Renal cortex interstitium (tissue), 15 donors: Measurements from ENCODE around the gene CHST13. TPM values are rescaled to one million over a fixed set of nuclear protein-coding genes. Genes with fewer than 3 reads are reported as not detected.

ENCODE experiments used
- DNase-seq, 11 donors: peaks; one replicate each; pipeline ENCODE4 v3.0.0-alpha.2; 2013; ENCODE audit warnings: low read depth in 9 of 11, low spot score in 4 of 11; ENCODE audit errors: extremely low read depth in 1 of 11
- long read RNA-seq, 16 experiments: transcript quantifications; one replicate each; lab custom pipeline, GENCODE V29; 2026
- polyA plus RNA-seq, 3 donors: library from polyadenylated mRNA; unstranded; fragments of 120-200 nt; gene quantifications; one replicate each; pipeline ENCODE4 v1.2.1, GENCODE V29; 2013; ENCODE audit not compliant: insufficient read length in 3 of 3

The CHST13 gene, protein sequence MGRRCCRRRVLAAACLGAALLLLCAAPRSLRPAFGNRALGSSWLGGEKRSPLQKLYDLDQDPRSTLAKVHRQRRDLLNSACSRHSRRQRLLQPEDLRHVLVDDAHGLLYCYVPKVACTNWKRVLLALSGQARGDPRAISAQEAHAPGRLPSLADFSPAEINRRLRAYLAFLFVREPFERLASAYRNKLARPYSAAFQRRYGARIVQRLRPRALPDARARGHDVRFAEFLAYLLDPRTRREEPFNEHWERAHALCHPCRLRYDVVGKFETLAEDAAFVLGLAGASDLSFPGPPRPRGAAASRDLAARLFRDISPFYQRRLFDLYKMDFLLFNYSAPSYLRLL
- 1 to 10 TPM; 4.5 to 9.7 (median 7.4) TPM for polyA plus RNA-seq
- long read RNA-seq, donor 1, partial matches to known transcripts: 0 of 3 reads
- long read RNA-seq, donor 1, other reads (novel, unspliced or antisense): 0 of 3 reads
- long read RNA-seq, donor 2, partial matches to known transcripts: 0 of 3 reads
- long read RNA-seq, donor 2, other reads (novel, unspliced or antisense): 0 of 3 reads
- long read RNA-seq, donor 3, transcript CHST13-201 (3 exons, 1,789 nt): major isoform, 7 of 7 reads
- long read RNA-seq, donor 3, partial matches to known transcripts: 0 of 7 reads
- long read RNA-seq, donor 3, other reads (novel, unspliced or antisense): 0 of 7 reads
- long read RNA-seq, donor 4, partial matches to known transcripts: 0 of 2 reads
- long read RNA-seq, donor 4, other reads (novel, unspliced or antisense): 0 of 2 reads
- long read RNA-seq, donor 5: 0 reads
- long read RNA-seq, donor 6, transcript CHST13-201 (3 exons, 1,789 nt): major isoform, 7 of 7 reads
- long read RNA-seq, donor 6, partial matches to known transcripts: 0 of 7 reads
- long read RNA-seq, donor 6, other reads (novel, unspliced or antisense): 0 of 7 reads
- long read RNA-seq, donor 7, partial matches to known transcripts: 0 of 4 reads
- long read RNA-seq, donor 7, other reads (novel, unspliced or antisense): 0 of 4 reads
- long read RNA-seq, donor 8, transcript CHST13-201 (3 exons, 1,789 nt): major isoform, 9 of 9 reads
- long read RNA-seq, donor 8, partial matches to known transcripts: 0 of 9 reads
- long read RNA-seq, donor 8, other reads (novel, unspliced or antisense): 0 of 9 reads
- long read RNA-seq, donor 9, partial matches to known transcripts: 0 of 4 reads
- long read RNA-seq, donor 9, other reads (novel, unspliced or antisense): 0 of 4 reads
- long read RNA-seq, donor 10, partial matches to known transcripts: 0 of 3 reads
- long read RNA-seq, donor 10, other reads (novel, unspliced or antisense): 0 of 3 reads
- long read RNA-seq, donor 11, transcript CHST13-201 (3 exons, 1,789 nt): major isoform, 6 of 6 reads
- long read RNA-seq, donor 11, partial matches to known transcripts: 0 of 6 reads
- long read RNA-seq, donor 11, other reads (novel, unspliced or antisense): 0 of 6 reads
- long read RNA-seq, donor 12, partial matches to known transcripts: 0 of 1 reads
- long read RNA-seq, donor 12, other reads (novel, unspliced or antisense): 0 of 1 reads
- long read RNA-seq, donor 13, transcript CHST13-201 (3 exons, 1,789 nt): major isoform, 8 of 8 reads
- long read RNA-seq, donor 13, partial matches to known transcripts: 0 of 8 reads
- long read RNA-seq, donor 13, other reads (novel, unspliced or antisense): 0 of 8 reads
- long read RNA-seq, donor 14, partial matches to known transcripts: 0 of 3 reads
- long read RNA-seq, donor 14, other reads (novel, unspliced or antisense): 0 of 3 reads
- long read RNA-seq, donor 15, partial matches to known transcripts: 0 of 1 reads
- long read RNA-seq, donor 15, other reads (novel, unspliced or antisense): 0 of 1 reads
- long read RNA-seq, donor 16, transcript CHST13-201 (3 exons, 1,789 nt): major isoform, 13 of 13 reads
- long read RNA-seq, donor 16, partial matches to known transcripts: 0 of 13 reads
- long read RNA-seq, donor 16, other reads (novel, unspliced or antisense): 0 of 13 reads

GRCh38 chr3:126523745-126524428 is at the start of gene CHST13:
Gene CHST13, plus strand, starts transcription at chr3:126524155. Its CDS starts 178 bp downstream, at chr3:126524333.
- DNase-seq: peak in 4 of 11 donors; percentile 29 to 46 (median 36)

DNA sequence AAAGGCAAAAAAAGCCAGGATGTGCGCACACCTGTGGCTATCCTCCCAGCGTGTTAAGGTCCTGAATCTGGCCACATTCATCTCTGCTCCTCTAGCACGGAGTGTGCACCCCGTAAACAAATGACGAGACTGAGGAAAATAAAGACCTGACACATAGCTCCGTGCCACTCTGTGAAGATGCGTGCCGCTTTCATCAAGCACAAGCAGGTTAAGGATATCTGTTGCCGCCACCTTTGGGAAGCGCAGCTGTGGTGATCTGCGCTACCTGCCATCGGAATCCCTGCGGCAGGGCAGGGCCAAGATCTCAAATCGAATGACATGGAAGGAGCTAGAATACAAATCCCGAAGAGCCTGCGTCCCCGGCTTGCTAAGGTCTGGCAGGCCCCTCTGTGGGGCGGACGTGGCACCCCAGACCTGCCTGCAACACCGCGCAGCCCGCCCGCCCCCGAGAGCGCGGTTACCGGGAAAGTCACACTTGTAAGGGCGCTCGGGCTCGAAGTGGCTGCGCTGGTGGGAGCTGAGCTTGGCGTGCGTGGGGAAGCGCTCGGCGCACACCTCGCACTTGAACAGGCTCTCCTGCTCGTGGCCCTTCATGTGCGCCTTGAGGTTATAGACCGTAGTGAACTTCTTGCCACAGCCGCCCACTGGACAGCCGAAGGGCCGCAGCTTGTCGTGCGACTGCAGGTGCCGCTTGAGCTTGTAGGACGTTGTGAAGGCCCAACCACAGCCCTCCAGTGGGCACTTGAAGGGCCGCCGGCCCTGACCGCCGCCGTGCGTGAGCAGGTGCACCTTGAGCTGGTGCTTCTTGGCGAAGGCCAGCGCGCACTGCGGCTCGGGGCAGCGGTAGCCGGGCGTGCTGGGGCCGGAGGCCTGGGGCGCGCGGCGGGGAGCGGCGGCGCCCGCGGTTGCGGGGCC is 49.2 kb upstream of the CHST13 start:
- DNase-seq: peak in 2 of 11 donors; percentile 17 to 39

DNA sequence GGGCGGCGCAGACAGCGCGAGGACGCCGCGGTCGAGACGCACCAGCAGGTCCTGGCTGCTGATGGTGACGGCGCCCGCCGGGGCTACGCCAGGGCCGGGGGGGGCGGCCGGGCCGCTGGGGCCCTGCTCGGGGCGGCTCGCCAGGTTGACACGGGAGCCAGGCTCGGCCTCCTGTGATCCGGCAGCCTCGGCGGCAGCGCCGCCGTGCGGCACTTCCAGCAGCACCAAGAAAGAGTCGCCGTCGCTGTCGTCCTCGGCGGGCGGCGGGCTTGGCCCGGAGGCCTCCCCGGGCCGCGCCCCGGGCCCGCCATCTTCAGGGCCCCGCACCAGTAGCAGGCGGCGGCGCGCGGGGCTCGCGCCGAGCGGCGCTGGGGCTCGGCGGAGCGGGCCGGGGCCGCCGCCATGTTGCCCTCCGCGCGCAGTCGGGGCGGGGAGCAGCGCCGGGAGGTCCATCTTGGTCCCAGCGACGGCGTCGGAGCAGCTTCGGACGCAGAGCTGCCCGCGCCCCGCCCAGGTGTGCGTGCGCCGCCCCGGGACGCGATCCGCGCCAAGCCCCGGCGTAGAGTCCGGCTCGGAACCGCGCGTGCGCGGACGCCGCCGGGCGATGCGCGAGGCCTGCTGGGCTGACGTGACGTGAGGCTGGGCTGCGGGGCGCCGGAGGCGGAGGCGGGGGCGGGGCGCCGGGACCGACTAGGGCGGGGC is 48.4 kb upstream of the CHST13 start, which contains the start of gene ZXDC:
Gene ZXDC, minus strand, starts transcription at position 479 of the 702 bp plus-strand sequence. Its CDS starts 26 bp downstream, at position 453.
- DNase-seq: peak; percentile 80 to 93 (median 90)

- DNase-seq: peak in 8 of 11 donors; percentile 34 to 53 (median 41)
These were observed 47.5 kb upstream of the CHST13 start for GRCh38 chr3:126476166-126477060.

DNA sequence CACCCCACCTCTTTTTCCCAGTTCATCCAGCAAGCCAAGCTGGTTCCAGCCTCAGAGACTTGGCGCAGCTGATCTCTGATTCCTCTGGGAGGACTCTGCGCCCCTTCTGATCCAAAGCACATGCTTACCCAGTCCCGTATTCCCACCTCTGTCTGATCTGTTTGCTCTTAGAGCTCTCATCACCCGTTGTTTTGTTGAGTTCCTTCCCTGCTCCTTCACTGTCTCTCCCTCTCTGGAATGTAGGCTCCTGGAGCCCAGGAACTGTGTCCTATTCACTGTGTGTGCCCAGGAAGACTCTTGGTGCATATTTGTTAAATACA is 46.9 kb upstream of the CHST13 start:
- no peak for DNase-seq

DNA sequence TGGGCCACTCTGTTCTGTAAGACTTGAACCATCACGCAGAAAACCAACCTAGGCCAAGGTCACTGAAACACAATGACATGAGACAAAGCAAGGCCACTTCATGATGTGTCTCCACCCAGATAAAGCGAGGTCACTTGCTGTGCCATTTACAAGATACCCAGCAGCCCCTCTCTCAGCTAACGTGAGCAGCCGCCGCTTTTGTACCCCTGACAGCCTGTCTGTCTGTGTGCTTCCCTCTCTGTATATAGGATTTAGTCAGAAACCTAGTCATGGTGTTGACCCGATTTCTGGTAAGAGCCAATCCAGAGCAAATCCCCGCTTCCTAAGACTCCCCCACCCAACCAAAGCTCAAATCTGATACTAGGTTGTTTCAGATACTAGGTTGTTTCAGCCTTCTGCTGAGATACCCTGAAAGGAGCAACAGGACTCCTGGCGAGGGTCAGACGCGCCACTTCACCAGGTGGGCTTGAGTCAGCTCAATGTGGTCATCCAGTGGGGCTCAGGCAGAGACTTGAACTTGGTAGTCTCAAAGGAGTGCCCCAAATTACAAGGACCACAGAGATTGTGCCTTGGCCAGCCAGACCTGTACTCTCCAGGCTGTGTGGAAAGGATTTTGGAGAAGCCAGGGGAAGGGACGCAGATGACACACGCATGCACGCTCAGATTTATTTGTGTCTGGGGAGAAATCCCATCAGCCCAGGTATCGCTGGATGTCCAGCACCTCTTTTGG is 45.2 kb upstream of the CHST13 start:
- DNase-seq: no peak

DNA sequence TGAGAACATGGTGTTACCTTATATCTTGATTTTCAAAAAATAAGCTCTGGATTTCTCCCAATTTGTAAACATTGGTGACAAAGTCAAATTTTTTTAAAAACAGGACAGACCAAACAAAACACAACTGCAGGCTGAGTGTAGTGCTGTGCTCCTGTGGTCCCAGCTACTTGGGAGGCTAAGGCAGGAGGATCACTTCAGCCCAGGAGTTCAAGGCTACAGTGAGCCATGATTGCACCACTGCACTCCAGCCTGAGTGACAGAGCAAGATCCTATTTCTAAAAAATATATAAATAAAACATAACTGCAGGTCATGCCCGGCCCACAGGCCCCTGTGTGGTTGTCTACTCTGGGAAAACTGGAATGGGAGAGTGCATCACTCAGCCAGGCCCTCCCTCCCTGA is 44.3 kb upstream of the CHST13 start:
- DNase-seq: no peak

- DNase-seq: no peak
These were observed 43.7 kb upstream of the CHST13 start for GRCh38 chr3:126480206-126480605.

DNA sequence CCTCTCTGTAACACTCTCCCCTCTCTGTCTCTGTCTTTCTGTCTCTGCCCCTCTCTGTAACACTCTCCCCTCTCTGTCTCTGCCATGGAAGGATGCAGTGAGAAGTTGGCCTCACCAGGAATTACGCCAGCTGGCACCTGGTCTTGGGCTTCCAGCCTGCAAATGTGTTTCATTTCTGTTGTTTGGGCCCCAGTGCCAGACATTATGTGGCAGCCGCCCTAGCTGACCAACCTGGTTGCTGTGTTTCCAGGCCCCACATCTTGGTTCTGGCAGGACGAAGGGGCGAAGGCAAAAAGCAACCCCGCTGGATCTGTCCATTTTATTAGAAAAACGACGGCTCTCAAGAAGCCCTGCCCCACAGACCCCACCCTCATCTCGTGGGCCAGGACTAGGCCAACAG is 43.1 kb upstream of the CHST13 start:
- no peak for DNase-seq

- no peak for DNase-seq
These were observed 42.0 kb upstream of the CHST13 start for GRCh38 chr3:126481808-126482502.

GRCh38 chr3:126482503-126483255 is 41.3 kb upstream of the CHST13 start:
- no peak for DNase-seq

DNA sequence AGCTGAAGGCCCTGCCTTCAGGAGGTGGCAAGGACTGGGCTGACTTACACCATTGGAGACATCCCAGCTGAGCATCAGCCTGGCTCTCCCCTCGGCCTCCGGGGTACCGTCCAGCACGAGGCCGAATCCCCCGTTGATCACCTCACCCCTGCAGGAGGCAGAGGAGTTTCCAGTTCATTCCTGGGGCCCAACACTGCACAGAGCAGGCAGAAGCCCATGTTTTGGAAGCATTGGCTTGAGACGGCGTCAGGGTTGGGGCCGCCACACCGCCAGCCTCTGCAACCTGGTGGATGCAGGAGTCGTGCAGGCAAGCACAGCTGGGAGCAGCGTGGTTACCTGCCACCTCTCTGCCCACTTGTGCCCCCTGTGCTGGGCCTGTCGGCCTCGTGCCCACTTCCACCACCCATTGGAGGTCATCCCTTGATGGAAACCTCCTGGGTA is 40.6 kb upstream of the CHST13 start:
- no peak for DNase-seq

GRCh38 chr3:126484148-126484547 is 39.8 kb upstream of the CHST13 start:
- DNase-seq: no peak
